HG03469 (cell line): ENCODE results near the gene PRKACB.

ENCODE experiments used
- ATAC-seq: cut with Tn5 transposase; IDR thresholded peaks from one replicate; pipeline ENCODE4 v1.9.1; 2021; ENCODE audit warnings: mild to moderate bottlenecking, moderate library complexity, moderate number of reproducible peaks; ENCODE audit not compliant: unreplicated experiment

Gene PRKACB

GRCh38 chr1:84155517-84155916 is 11.4 kb downstream of the PRKACB start:
- no peak for ATAC-seq

GRCh38 chr1:84156210-84156621 is 12.1 kb downstream of the PRKACB start:
- ATAC-seq, result no peak

GRCh38 chr1:84159533-84160240 is 15.6 kb downstream of the PRKACB start:
- no peak for ATAC-seq

GRCh38 chr1:84162295-84162694 is 18.2 kb downstream of the PRKACB start:
- no peak for ATAC-seq

- ATAC-seq, result no peak
Observed at GRCh38 chr1:84163123-84163931, 19.3 kb downstream of the PRKACB start.

- ATAC-seq, result no peak
Observed at GRCh38 chr1:84164161-84164560, 20.1 kb downstream of the PRKACB start.

- ATAC-seq, result no peak
Observed at GRCh38 chr1:84164567-84165021, 20.5 kb downstream of the PRKACB start.

GRCh38 chr1:84165601-84166000 is 21.5 kb downstream of the PRKACB start:
- no peak for ATAC-seq

GRCh38 chr1:84166797-84167196 is 22.7 kb downstream of the PRKACB start:
- ATAC-seq, result peak; percentile 97

GRCh38 chr1:84168783-84169182 is 24.7 kb downstream of the PRKACB start:
- ATAC-seq, result no peak

- no peak for ATAC-seq
Observed at GRCh38 chr1:84170171-84170570, 26.1 kb downstream of the PRKACB start.

- ATAC-seq, result no peak
Observed at GRCh38 chr1:84171481-84171880, 27.4 kb downstream of the PRKACB start.

GRCh38 chr1:84174051-84174556 is 30.0 kb downstream of the PRKACB start:
- no peak for ATAC-seq

- ATAC-seq, result no peak
Observed at GRCh38 chr1:84181350-84182005, 37.4 kb downstream of the PRKACB start.

- ATAC-seq, result no peak
Observed at GRCh38 chr1:84190455-84190854, 46.4 kb downstream of the PRKACB start.

GRCh38 chr1:84192681-84193080 is 48.6 kb downstream of the PRKACB start:
- no peak for ATAC-seq

GRCh38 chr1:84198832-84199231 is 54.8 kb downstream of the PRKACB start:
- no peak for ATAC-seq

- no peak for ATAC-seq
Observed at GRCh38 chr1:84199257-84199656, 55.2 kb downstream of the PRKACB start.

- no peak for ATAC-seq
Observed at GRCh38 chr1:84202126-84202525, 58.1 kb downstream of the PRKACB start.

- ATAC-seq, result no peak
Observed at GRCh38 chr1:84206375-84206774, 62.3 kb downstream of the PRKACB start.

GRCh38 chr1:84208935-84209334 is 64.9 kb downstream of the PRKACB start:
- ATAC-seq, result no peak
